K562 (cell line): ENCODE measurements around the gene GLMN. TPM values are rescaled to one million over a fixed set of nuclear protein-coding genes. Genes with fewer than 3 reads are reported as not detected.

Experiments used
- BACH1 ChIP-seq: fragments of 200-800 bp; sonication (Bioruptor generic); IDR thresholded peaks from 2 replicates; pipeline ENCODE4 v1.6.1; 2016; ENCODE audit warnings: missing genetic modification characterization, missing compliant biosample characterization
- BDP1 ChIP-seq: IDR thresholded peaks from 3 replicates; pipeline ENCODE4 v1.6.1; 2011; ENCODE audit not compliant: insufficient read length, insufficient read depth
- BHLHE40 ChIP-seq: IDR thresholded peaks from 2 replicates; pipeline ENCODE4 v1.6.1; 2011; ENCODE audit warnings: low read length, improper control_type of control experiment
- DNMT1 ChIP-seq: fragments of 450-650 bp; IDR thresholded peaks from 2 replicates; pipeline ENCODE4 v1.6.1; 2016; ENCODE audit warnings: antibody characterized with exemption, mild to moderate bottlenecking
- ELF4 ChIP-seq: fragments of 450-650 bp; formaldehyde crosslinking; IDR thresholded peaks from 2 replicates; pipeline ENCODE4 v1.4.0; 2022; ENCODE audit warnings: missing genetic modification characterization
- ETV1 ChIP-seq: fragments of 450-650 bp; conservative IDR thresholded peaks from 2 replicates; pipeline ENCODE4 v1.6.1; 2016; ENCODE audit warnings: missing genetic modification characterization, control low read depth, low read depth, missing compliant biosample characterization
- HCFC1 ChIP-seq: IDR thresholded peaks from 2 replicates; pipeline ENCODE4 v1.6.1; 2012; ENCODE audit warnings: low read depth, low read length, improper control_type of control experiment
- JUN ChIP-seq, 2 experiments: sonication (generic) in 1 of 2; formaldehyde crosslinking in 1 of 2; IDR thresholded peaks; 2 replicates each; pipeline versions ENCODE4 v1.6.1 to v1.8.0; 2012 to 2022; ENCODE audit warnings: borderline replicate concordance in 2 of 2, mild to moderate bottlenecking in 2 of 2, improper control_type of control experiment in 1 of 2, low read depth in 1 of 2, low read length in 1 of 2, missing genetic modification reagents in 1 of 2
- LCOR ChIP-seq: sonication (generic); formaldehyde crosslinking; IDR thresholded peaks from 2 replicates; pipeline ENCODE4 v1.8.0; 2022; ENCODE audit warnings: mild to moderate bottlenecking, missing genetic modification reagents
- MED1 ChIP-seq: sonication (generic); formaldehyde crosslinking; IDR thresholded peaks from 2 replicates; pipeline ENCODE4 v1.8.1; 2023; ENCODE audit warnings: missing genetic modification reagents, borderline replicate concordance
- MLX ChIP-seq, 2 experiments: fragments of 450-650 bp in 1 of 2; sonication (generic) in 1 of 2; formaldehyde crosslinking; conservative IDR thresholded peaks; 2 replicates each; pipeline versions ENCODE4 v1.4.0 to v1.8.1; 2020 to 2022; ENCODE audit warnings: mild to moderate bottlenecking in 1 of 2, missing genetic modification reagents in 1 of 2
- NFYB ChIP-seq: IDR thresholded peaks from 2 replicates; pipeline ENCODE4 v1.6.1; 2011; ENCODE audit warnings: mild to moderate bottlenecking, moderate library complexity; ENCODE audit not compliant: insufficient read length; ENCODE audit errors: extremely low read depth
- PHB2 ChIP-seq: fragments of 450-650 bp; IDR thresholded peaks from 2 replicates; pipeline ENCODE4 v1.6.1; 2017; ENCODE audit warnings: low read depth
- POLR2AphosphoS2 ChIP-seq: IDR thresholded peaks from 2 replicates; pipeline ENCODE4 v1.6.1; 2012; ENCODE audit warnings: low read length, improper control_type of control experiment
- POLR3A ChIP-seq: IDR thresholded peaks from 2 replicates; pipeline ENCODE4 v1.6.1; 2011; ENCODE audit warnings: borderline replicate concordance, mild to moderate bottlenecking, moderate library complexity; ENCODE audit not compliant: insufficient read length, insufficient read depth; ENCODE audit errors: extremely low read depth
- STAT5B ChIP-seq: fragments of 250-450 bp; sonication (Bioruptor Pico); IDR thresholded peaks from 2 replicates; pipeline ENCODE4 v1.8.0; 2021; ENCODE audit warnings: mild to moderate bottlenecking, inconsistent platforms
- TFAP4 ChIP-seq: sonication (generic); formaldehyde crosslinking; IDR thresholded peaks from 2 replicates; pipeline ENCODE4 v1.8.0; 2022; ENCODE audit warnings: missing genetic modification reagents, mild to moderate bottlenecking, moderate library complexity, borderline replicate concordance
- USF1 ChIP-seq: sonication (generic); formaldehyde crosslinking; IDR thresholded peaks from 2 replicates; pipeline ENCODE4 v1.9.0; 2022; ENCODE audit warnings: mild to moderate bottlenecking, missing genetic modification reagents
- ZFX ChIP-seq: sonication (generic); formaldehyde crosslinking; IDR thresholded peaks from 2 replicates; pipeline ENCODE4 v1.8.0; 2022; ENCODE audit warnings: mild to moderate bottlenecking, missing genetic modification reagents, moderate library complexity
- ZNF134 ChIP-seq: fragments of 250-450 bp; sonication (Bioruptor Pico); conservative IDR thresholded peaks from 2 replicates; pipeline ENCODE4 v1.4.0; 2020
- ZNF165 ChIP-seq: fragments of 250-450 bp; sonication (Bioruptor Pico); IDR thresholded peaks from 2 replicates; pipeline ENCODE4 v1.4.0; 2020; ENCODE audit warnings: borderline replicate concordance
- ZNF175 ChIP-seq: fragments of 200-800 bp; sonication (Bioruptor generic); IDR thresholded peaks from 2 replicates; pipeline ENCODE4 v1.6.1; 2016; ENCODE audit warnings: low read depth, mild to moderate bottlenecking, missing genetic modification characterization, missing compliant biosample characterization
- ZNF224 ChIP-seq: sonication (generic); formaldehyde crosslinking; IDR thresholded peaks from 2 replicates; pipeline ENCODE4 v1.8.0; 2022; ENCODE audit warnings: mild to moderate bottlenecking, missing genetic modification reagents
- polyA plus RNA-seq, 8 experiments: library from polyadenylated mRNA; depleted of rRNA in 4 of 8; stranded (reverse) in 5 of 8; unstranded in 3 of 8; fragments of >200 nt; fragmentation: Nextera tagmentation in 2 of 8; fragmentation: Illumina TruSeq in 1 of 8; extraction: Ambion mirVana in 2 of 8; extraction: Trizol in 1 of 8; gene quantifications; 2 replicates each; pipeline versions ENCODE4 v1.2.1 to v1.2.3, GENCODE V29; 2011 to 2014; ENCODE audit warnings: inconsistent platforms in 1 of 8, missing spikeins in 1 of 8
- total RNA-seq, 7 experiments: library from RNA; depleted of rRNA in 6 of 7; stranded (reverse); fragments of >200 nt in 6 of 7; fragmentation: Illumina TruSeq in 2 of 7; extraction: Trizol in 2 of 7; gene quantifications; 2 replicates each; pipeline versions ENCODE4 v1.2.1 to v1.2.3, GENCODE V29; 2011 to 2021; ENCODE audit warnings: low replicate concordance in 1 of 7
- TF ChIP-seq, protein P1 (sequence below), 2 experiments: IDR thresholded peaks; 2 replicates each; pipeline ENCODE4 v1.6.1; 2011; ENCODE audit warnings: borderline replicate concordance in 1 of 2, control low read depth in 1 of 2, low read depth in 1 of 2, low read length in 1 of 2, mild to moderate bottlenecking in 1 of 2, mixed read lengths in 1 of 2, moderate library complexity in 1 of 2; ENCODE audit not compliant: insufficient read depth in 1 of 2, insufficient read length in 1 of 2, poor library complexity in 1 of 2, severe bottlenecking in 1 of 2; ENCODE audit errors: extremely low read depth in 1 of 2

Gene GLMN
- total and polyA plus RNA-seq, 9 of the 15 experiments (the other 6 are each of a cell fraction or from before 2014, with no cell fraction given), result 13.0 to 24.8 (median 19.0) TPM

- TF ChIP-seq BDP1, result no peak
- no peak for TF ChIP-seq USF1 (CRISPR knock-in tag)
- TF ChIP-seq PHB2, result no peak
- 0 out of 2 replicates have a peak, but pooled peaks have one; percentile 42 for TF ChIP-seq ZNF175
- TF ChIP-seq ZNF134 (CRISPR knock-in tag), result no peak
- peak; percentile 30; the same call in 1 of the 2 replicates for TF ChIP-seq HCFC1
- no peak for TF ChIP-seq MLX (CRISPR knock-in tag; conservative IDR thresholded peaks at IDR 0.05)
- peak; percentile 20; the same call in 1 of the 2 replicates for TF ChIP-seq JUN (IDR thresholded peaks at IDR 0.05; ENCODE audit: borderline replicate concordance, low read depth, low read length)
- no peak for TF ChIP-seq JUN (CRISPR knock-in tag; IDR thresholded peaks at IDR 0.05; ENCODE audit: borderline replicate concordance)
- no peak for TF ChIP-seq BACH1 (tag)
- TF ChIP-seq POLR2AphosphoS2, result peak; percentile 52; the same call in 1 of the 2 replicates
- TF ChIP-seq ZFX (CRISPR knock-in tag), result peak; percentile 97
- TF ChIP-seq NFYB, result no peak
- TF ChIP-seq, protein P1, sequence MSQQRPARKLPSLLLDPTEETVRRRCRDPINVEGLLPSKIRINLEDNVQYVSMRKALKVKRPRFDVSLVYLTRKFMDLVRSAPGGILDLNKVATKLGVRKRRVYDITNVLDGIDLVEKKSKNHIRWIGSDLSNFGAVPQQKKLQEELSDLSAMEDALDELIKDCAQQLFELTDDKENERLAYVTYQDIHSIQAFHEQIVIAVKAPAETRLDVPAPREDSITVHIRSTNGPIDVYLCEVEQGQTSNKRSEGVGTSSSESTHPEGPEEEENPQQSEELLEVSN (IDR thresholded peaks at IDR 0.05; ENCODE audit: borderline replicate concordance in 1 of 2, extremely low read depth in 1 of 2, insufficient read depth in 1 of 2, insufficient read length in 1 of 2, low read depth in 1 of 2, low read length in 1 of 2, poor library complexity in 1 of 2, severe bottlenecking in 1 of 2), result peak; percentile 38 to 49
- no peak for TF ChIP-seq POLR3A
- no peak for TF ChIP-seq STAT5B (CRISPR knock-in tag)
- TF ChIP-seq ELF4 (CRISPR knock-in tag), result no peak
- TF ChIP-seq BHLHE40, result peak; percentile 52
- no peak for TF ChIP-seq LCOR (CRISPR knock-in tag)
- TF ChIP-seq DNMT1, result no peak
- no peak for TF ChIP-seq MED1
- TF ChIP-seq TFAP4 (CRISPR knock-in tag), result peak; percentile 55; the same call in 1 of the 2 replicates
- TF ChIP-seq ZNF224 (CRISPR knock-in tag), result no peak
- TF ChIP-seq ETV1 (tag), result 0 out of 2 replicates have a peak, but pooled peaks have one; percentile 10
- TF ChIP-seq ZNF165 (CRISPR knock-in tag), result no peak
These were observed at the start of gene GLMN, which contains the start of gene RPAP2 (continued) for GRCh38 chr1:92298573-92299476.
